Measurements from ENCODE around the gene CC2D1A.

GRCh38 chr19:13974073-13974472 is 68.1 kb downstream of the CC2D1A start:
- TF ChIP-seq, protein P1, sequence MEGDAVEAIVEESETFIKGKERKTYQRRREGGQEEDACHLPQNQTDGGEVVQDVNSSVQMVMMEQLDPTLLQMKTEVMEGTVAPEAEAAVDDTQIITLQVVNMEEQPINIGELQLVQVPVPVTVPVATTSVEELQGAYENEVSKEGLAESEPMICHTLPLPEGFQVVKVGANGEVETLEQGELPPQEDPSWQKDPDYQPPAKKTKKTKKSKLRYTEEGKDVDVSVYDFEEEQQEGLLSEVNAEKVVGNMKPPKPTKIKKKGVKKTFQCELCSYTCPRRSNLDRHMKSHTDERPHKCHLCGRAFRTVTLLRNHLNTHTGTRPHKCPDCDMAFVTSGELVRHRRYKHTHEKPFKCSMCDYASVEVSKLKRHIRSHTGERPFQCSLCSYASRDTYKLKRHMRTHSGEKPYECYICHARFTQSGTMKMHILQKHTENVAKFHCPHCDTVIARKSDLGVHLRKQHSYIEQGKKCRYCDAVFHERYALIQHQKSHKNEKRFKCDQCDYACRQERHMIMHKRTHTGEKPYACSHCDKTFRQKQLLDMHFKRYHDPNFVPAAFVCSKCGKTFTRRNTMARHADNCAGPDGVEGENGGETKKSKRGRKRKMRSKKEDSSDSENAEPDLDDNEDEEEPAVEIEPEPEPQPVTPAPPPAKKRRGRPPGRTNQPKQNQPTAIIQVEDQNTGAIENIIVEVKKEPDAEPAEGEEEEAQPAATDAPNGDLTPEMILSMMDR (IDR thresholded peaks at IDR 0.05; ENCODE audit: low read depth, low read length, missing input control), result no peak
- TF ChIP-seq ZBTB33 (IDR thresholded peaks at IDR 0.05), result no peak
- TF ChIP-seq TAF1 (conservative IDR thresholded peaks at IDR 0.05), result no peak
- TF ChIP-seq, protein P2, sequence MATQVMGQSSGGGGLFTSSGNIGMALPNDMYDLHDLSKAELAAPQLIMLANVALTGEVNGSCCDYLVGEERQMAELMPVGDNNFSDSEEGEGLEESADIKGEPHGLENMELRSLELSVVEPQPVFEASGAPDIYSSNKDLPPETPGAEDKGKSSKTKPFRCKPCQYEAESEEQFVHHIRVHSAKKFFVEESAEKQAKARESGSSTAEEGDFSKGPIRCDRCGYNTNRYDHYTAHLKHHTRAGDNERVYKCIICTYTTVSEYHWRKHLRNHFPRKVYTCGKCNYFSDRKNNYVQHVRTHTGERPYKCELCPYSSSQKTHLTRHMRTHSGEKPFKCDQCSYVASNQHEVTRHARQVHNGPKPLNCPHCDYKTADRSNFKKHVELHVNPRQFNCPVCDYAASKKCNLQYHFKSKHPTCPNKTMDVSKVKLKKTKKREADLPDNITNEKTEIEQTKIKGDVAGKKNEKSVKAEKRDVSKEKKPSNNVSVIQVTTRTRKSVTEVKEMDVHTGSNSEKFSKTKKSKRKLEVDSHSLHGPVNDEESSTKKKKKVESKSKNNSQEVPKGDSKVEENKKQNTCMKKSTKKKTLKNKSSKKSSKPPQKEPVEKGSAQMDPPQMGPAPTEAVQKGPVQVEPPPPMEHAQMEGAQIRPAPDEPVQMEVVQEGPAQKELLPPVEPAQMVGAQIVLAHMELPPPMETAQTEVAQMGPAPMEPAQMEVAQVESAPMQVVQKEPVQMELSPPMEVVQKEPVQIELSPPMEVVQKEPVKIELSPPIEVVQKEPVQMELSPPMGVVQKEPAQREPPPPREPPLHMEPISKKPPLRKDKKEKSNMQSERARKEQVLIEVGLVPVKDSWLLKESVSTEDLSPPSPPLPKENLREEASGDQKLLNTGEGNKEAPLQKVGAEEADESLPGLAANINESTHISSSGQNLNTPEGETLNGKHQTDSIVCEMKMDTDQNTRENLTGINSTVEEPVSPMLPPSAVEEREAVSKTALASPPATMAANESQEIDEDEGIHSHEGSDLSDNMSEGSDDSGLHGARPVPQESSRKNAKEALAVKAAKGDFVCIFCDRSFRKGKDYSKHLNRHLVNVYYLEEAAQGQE (IDR thresholded peaks at IDR 0.05), result no peak
- TF ChIP-seq FOXA1 (IDR thresholded peaks at IDR 0.05), result no peak
- no peak for TF ChIP-seq ATF3 (IDR thresholded peaks at IDR 0.05)
- TF ChIP-seq RAD21 (IDR thresholded peaks at IDR 0.05), result no peak
- no peak for TF ChIP-seq SP1 (IDR thresholded peaks at IDR 0.05)
- TF ChIP-seq, protein P3, sequence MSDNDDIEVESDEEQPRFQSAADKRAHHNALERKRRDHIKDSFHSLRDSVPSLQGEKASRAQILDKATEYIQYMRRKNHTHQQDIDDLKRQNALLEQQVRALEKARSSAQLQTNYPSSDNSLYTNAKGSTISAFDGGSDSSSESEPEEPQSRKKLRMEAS (IDR thresholded peaks at IDR 0.05), result no peak

All from liver (tissue), 3 donors.